ENCODE data around the gene DNAJC5.
A peak's percentile ranks its signal among the peaks of the same experiment; 100 is the strongest.

The DNAJC5 gene

GRCh38 chr20:63933646-63934045, 38.7 kb downstream of the DNAJC5 start:
- no peak overlapping the region for H3K27ac ChIP-seq (ENCODE audit: insufficient read depth in 1 of 2, low read depth in 1 of 2, low read length in 2 of 2, poor library complexity in 1 of 2, severe bottlenecking in 2 of 2)
- no peak overlapping the region for H3K4me3 ChIP-seq (ENCODE audit: control insufficient read depth in 1 of 7, extremely low read depth in 1 of 7, insufficient read depth in 4 of 7, low read depth in 2 of 7, low read length in 6 of 7)
- H3K4me1 ChIP-seq (ENCODE audit: control extremely low read depth in 1 of 4, control insufficient read depth in 4 of 4, insufficient read depth in 4 of 4, low read length in 3 of 4) = peaks cover 0 to 3% (median 0%) of the 10 kb centered on the region in 4 experiments
- 100% methylated on average over 5 of the region's 5 CpGs for WGBS (ENCODE audit: insufficient coverage)
- no peaks in the 10 kb centered on the region for H3K27me3 ChIP-seq (replicated peaks in 2 of 5; ENCODE audit: control insufficient read depth in 4 of 5, insufficient read depth in 5 of 5, low read length in 4 of 5)
- peaks cover 4 to 78% (median 51%) of the 10 kb centered on the region in 4 experiments for H3K36me3 ChIP-seq (ENCODE audit: control insufficient read depth in 4 of 4, insufficient read depth in 4 of 4, low read length in 3 of 4)
- ChIA-PET POLR2A (no interaction called here), CTCF (interaction anchor here (0.8 to 2.2 kb wide), 5 partner anchors 13 to 126 kb away, joined by 3 to 9 read pairs (median 4); no protein-coding TSS in a partner anchor)
- no peaks in the 10 kb centered on the region for H3K9me3 ChIP-seq (ENCODE audit: control extremely low read depth in 1 of 5, control insufficient read depth in 4 of 5, insufficient read depth in 2 of 5, low read depth in 1 of 5, low read length in 4 of 5)
- no peak for DNase-seq

GRCh38 chr20:63934271-63935068, 39.5 kb downstream of the DNAJC5 start:
- DNase-seq = peak in 2 of 3 donors; percentile 42 to 44
- Histone ChIP-seq H3K9me3 (ENCODE audit: control extremely low read depth in 1 of 5, control insufficient read depth in 4 of 5, insufficient read depth in 2 of 5, low read depth in 1 of 5, low read length in 4 of 5) (no peaks in the 10 kb centered on the region), H3K27me3 (replicated peaks in 2 of 5; ENCODE audit: control insufficient read depth in 4 of 5, insufficient read depth in 5 of 5, low read length in 4 of 5) (no peaks in the 10 kb centered on the region), H3K36me3 (ENCODE audit: control insufficient read depth in 4 of 4, insufficient read depth in 4 of 4, low read length in 3 of 4) (peaks cover 0 to 79% (median 50%) of the 10 kb centered on the region in 4 experiments), H3K4me1 (ENCODE audit: control extremely low read depth in 1 of 4, control insufficient read depth in 4 of 4, insufficient read depth in 4 of 4, low read length in 3 of 4) (peaks cover 0 to 11% (median under 1%) of the 10 kb centered on the region in 4 experiments), H3K27ac (ENCODE audit: insufficient read depth in 1 of 2, low read depth in 1 of 2, low read length in 2 of 2, poor library complexity in 1 of 2, severe bottlenecking in 2 of 2) (no peak overlapping the region), H3K4me3 (ENCODE audit: control insufficient read depth in 1 of 7, extremely low read depth in 1 of 7, insufficient read depth in 4 of 7, low read depth in 2 of 7, low read length in 6 of 7) (no peak overlapping the region)
- POLR2A ChIA-PET = no interaction called here
- CTCF ChIA-PET = interaction anchor here (1.1 to 2.2 kb wide), 3 partner anchors 16 to 39 kb away, joined by 3 to 9 read pairs (median 4); no protein-coding TSS in a partner anchor
- 85% methylated on average over 32 of the region's 37 CpGs for WGBS (ENCODE audit: insufficient coverage)

GRCh38 chr20:63935447-63935846, 40.5 kb downstream of the DNAJC5 start:
- H3K4me1 ChIP-seq (ENCODE audit: control extremely low read depth in 1 of 4, control insufficient read depth in 4 of 4, insufficient read depth in 4 of 4, low read length in 3 of 4) = peaks cover 0 to 13% (median under 1%) of the 10 kb centered on the region in 4 experiments
- H3K36me3 ChIP-seq (ENCODE audit: control insufficient read depth in 4 of 4, insufficient read depth in 4 of 4, low read length in 3 of 4) = peaks cover 0 to 80% (median 50%) of the 10 kb centered on the region in 4 experiments
- H3K27ac ChIP-seq (ENCODE audit: insufficient read depth in 1 of 2, low read depth in 1 of 2, low read length in 2 of 2, poor library complexity in 1 of 2, severe bottlenecking in 2 of 2) = no peak overlapping the region
- ChIA-PET POLR2A (no interaction called here), CTCF (interaction anchor here (1.1 to 2.2 kb wide), 2 partner anchors 20 to 38 kb away, joined by 3 to 9 read pairs; no protein-coding TSS in a partner anchor)
- H3K4me3 ChIP-seq (ENCODE audit: control insufficient read depth in 1 of 7, extremely low read depth in 1 of 7, insufficient read depth in 4 of 7, low read depth in 2 of 7, low read length in 6 of 7) = no peak overlapping the region
- no peaks in the 10 kb centered on the region for H3K27me3 ChIP-seq (replicated peaks in 2 of 5; ENCODE audit: control insufficient read depth in 4 of 5, insufficient read depth in 5 of 5, low read length in 4 of 5)
- H3K9me3 ChIP-seq (ENCODE audit: control extremely low read depth in 1 of 5, control insufficient read depth in 4 of 5, insufficient read depth in 2 of 5, low read depth in 1 of 5, low read length in 4 of 5) = no peaks in the 10 kb centered on the region
- DNase-seq = no peak
- WGBS (ENCODE audit: insufficient coverage) = 97% methylated on average over 5 of the region's 9 CpGs

GRCh38 chr20:63937596-63937995, 42.7 kb downstream of the DNAJC5 start:
- ChIA-PET CTCF (interaction anchor here (2.3 kb wide), 1 partner anchor 10 kb away, joined by 5 read pairs; no protein-coding TSS in a partner anchor), POLR2A (interaction anchor here (0.5 kb wide), 1 partner anchor 139 kb away, joined by 4 read pairs; no protein-coding TSS in a partner anchor)
- Histone ChIP-seq H3K27ac (ENCODE audit: insufficient read depth in 1 of 2, low read depth in 1 of 2, low read length in 2 of 2, poor library complexity in 1 of 2, severe bottlenecking in 2 of 2) (no peak overlapping the region), H3K36me3 (ENCODE audit: control insufficient read depth in 4 of 4, insufficient read depth in 4 of 4, low read length in 3 of 4) (peaks cover 0 to 72% (median 37%) of the 10 kb centered on the region in 4 experiments), H3K4me3 (ENCODE audit: control insufficient read depth in 1 of 7, extremely low read depth in 1 of 7, insufficient read depth in 4 of 7, low read depth in 2 of 7, low read length in 6 of 7) (no peak overlapping the region), H3K4me1 (ENCODE audit: control extremely low read depth in 1 of 4, control insufficient read depth in 4 of 4, insufficient read depth in 4 of 4, low read length in 3 of 4) (peaks cover 0 to 28% (median 14%) of the 10 kb centered on the region in 4 experiments), H3K9me3 (ENCODE audit: control extremely low read depth in 1 of 5, control insufficient read depth in 4 of 5, insufficient read depth in 2 of 5, low read depth in 1 of 5, low read length in 4 of 5) (no peaks in the 10 kb centered on the region), H3K27me3 (replicated peaks in 2 of 5; ENCODE audit: control insufficient read depth in 4 of 5, insufficient read depth in 5 of 5, low read length in 4 of 5) (no peaks in the 10 kb centered on the region)
- WGBS (ENCODE audit: insufficient coverage) = 91% methylated on average over 14 of the region's 14 CpGs
- no peak for DNase-seq

- 58% methylated on average over 20 of the region's 33 CpGs for WGBS (ENCODE audit: insufficient coverage)
- H3K9me3 ChIP-seq (ENCODE audit: control extremely low read depth in 1 of 5, control insufficient read depth in 4 of 5, insufficient read depth in 2 of 5, low read depth in 1 of 5, low read length in 4 of 5) = no peaks in the 10 kb centered on the region
- CTCF ChIA-PET = no interaction called here
- H3K4me3 ChIP-seq (ENCODE audit: control insufficient read depth in 1 of 7, extremely low read depth in 1 of 7, insufficient read depth in 4 of 7, low read depth in 2 of 7, low read length in 6 of 7) = peak overlapping the region in 3 of 7 experiments; percentile 45 to 56 (median 55)
- no peak overlapping the region for H3K27ac ChIP-seq (ENCODE audit: insufficient read depth in 1 of 2, low read depth in 1 of 2, low read length in 2 of 2, poor library complexity in 1 of 2, severe bottlenecking in 2 of 2)
- H3K27me3 ChIP-seq (replicated peaks in 2 of 5; ENCODE audit: control insufficient read depth in 4 of 5, insufficient read depth in 5 of 5, low read length in 4 of 5) = no peaks in the 10 kb centered on the region
- POLR2A ChIA-PET = no interaction called here
- DNase-seq = peak in 1 of 3 donors; percentile 34
- H3K4me1 ChIP-seq (ENCODE audit: control extremely low read depth in 1 of 4, control insufficient read depth in 4 of 4, insufficient read depth in 4 of 4, low read length in 3 of 4) = peaks cover 0 to 32% (median 17%) of the 10 kb centered on the region in 4 experiments
- H3K36me3 ChIP-seq (ENCODE audit: control insufficient read depth in 4 of 4, insufficient read depth in 4 of 4, low read length in 3 of 4) = peaks cover 0 to 71% (median 41%) of the 10 kb centered on the region in 4 experiments
Observed at GRCh38 chr20:63939061-63939935, 44.4 kb downstream of the DNAJC5 start.

- ChIA-PET POLR2A (no interaction called here), CTCF (interaction anchor here (1.1 kb wide), 1 partner anchor 17 kb away, joined by 3 read pairs; no protein-coding TSS in a partner anchor)
- Histone ChIP-seq H3K27me3 (replicated peaks in 2 of 5; ENCODE audit: control insufficient read depth in 4 of 5, insufficient read depth in 5 of 5, low read length in 4 of 5) (no peaks in the 10 kb centered on the region), H3K4me3 (ENCODE audit: control insufficient read depth in 1 of 7, extremely low read depth in 1 of 7, insufficient read depth in 4 of 7, low read depth in 2 of 7, low read length in 6 of 7) (no peak overlapping the region), H3K36me3 (ENCODE audit: control insufficient read depth in 4 of 4, insufficient read depth in 4 of 4, low read length in 3 of 4) (peaks cover 0 to 70% (median 45%) of the 10 kb centered on the region in 4 experiments), H3K9me3 (ENCODE audit: control extremely low read depth in 1 of 5, control insufficient read depth in 4 of 5, insufficient read depth in 2 of 5, low read depth in 1 of 5, low read length in 4 of 5) (no peaks in the 10 kb centered on the region), H3K4me1 (ENCODE audit: control extremely low read depth in 1 of 4, control insufficient read depth in 4 of 4, insufficient read depth in 4 of 4, low read length in 3 of 4) (peaks cover 0 to 32% (median 17%) of the 10 kb centered on the region in 4 experiments), H3K27ac (ENCODE audit: insufficient read depth in 1 of 2, low read depth in 1 of 2, low read length in 2 of 2, poor library complexity in 1 of 2, severe bottlenecking in 2 of 2) (no peak overlapping the region)
- WGBS (ENCODE audit: insufficient coverage) = 98% methylated on average over 22 of the region's 23 CpGs
- DNase-seq = no peak
Observed at GRCh38 chr20:63940071-63940471, 45.1 kb downstream of the DNAJC5 start.

All from common myeloid progenitor, CD34-positive (primary cell).